Ishikawa (cell line): Measurements from ENCODE around the gene PIH1D1.

ENCODE experiments used
- CEBPB ChIP-seq: IDR thresholded peaks from 2 replicates; pipeline ENCODE4 v1.6.1; 2012
- CREB1 ChIP-seq: IDR thresholded peaks from 2 replicates; pipeline ENCODE4 v1.6.1; 2012; ENCODE audit warnings: low read depth
- EGR1 ChIP-seq: IDR thresholded peaks from 2 replicates; pipeline ENCODE4 v1.6.1; 2012
- EP300 ChIP-seq: IDR thresholded peaks from 2 replicates; pipeline ENCODE4 v1.6.1; 2012; ENCODE audit warnings: borderline replicate concordance
- FOXM1 ChIP-seq: IDR thresholded peaks from 2 replicates; pipeline ENCODE4 v1.6.1; 2012; ENCODE audit warnings: low read depth, borderline replicate concordance
- MAX ChIP-seq: IDR thresholded peaks from 2 replicates; pipeline ENCODE4 v1.6.1; 2012
- NFIC ChIP-seq: IDR thresholded peaks from 2 replicates; pipeline ENCODE4 v1.6.1; 2012
- RAD21 ChIP-seq: IDR thresholded peaks from 2 replicates; pipeline ENCODE4 v1.6.1; 2012; ENCODE audit warnings: low read depth
- REST ChIP-seq: IDR thresholded peaks from 2 replicates; pipeline ENCODE4 v1.6.1; 2012; ENCODE audit warnings: low read depth, mild to moderate bottlenecking
- TAF1 ChIP-seq: IDR thresholded peaks from 2 replicates; pipeline ENCODE4 v1.6.1; 2012; ENCODE audit warnings: low read depth, mild to moderate bottlenecking
- TCF12 ChIP-seq: IDR thresholded peaks from 2 replicates; pipeline ENCODE4 v1.6.1; 2012; ENCODE audit warnings: low read depth
- TEAD4 ChIP-seq: IDR thresholded peaks from 2 replicates; pipeline ENCODE4 v1.6.1; 2012
- USF1 ChIP-seq: IDR thresholded peaks from 2 replicates; pipeline ENCODE4 v1.6.1; 2012
- YY1 ChIP-seq: IDR thresholded peaks from 2 replicates; pipeline ENCODE4 v1.6.1; 2012; ENCODE audit warnings: low read depth

- TF ChIP-seq RAD21 (peak; percentile 45; the same call in 1 of the 2 replicates), MAX (no peak), USF1 (no peak), TAF1 (no peak), YY1 (no peak), REST (no peak), FOXM1 (no peak), CEBPB (no peak), EP300 (no peak), CREB1 (no peak), EGR1 (no peak), TEAD4 (no peak; the same call in 1 of the 2 replicates), NFIC (no peak), TCF12 (no peak)
Observed at GRCh38 chr19:49473868-49474541, 22.4 kb upstream of the PIH1D1 start, which contains the start of gene FLT3LG.
